A549 treated with AZD9567 at 1 μM for 4 hours (cell line): ENCODE measurements around the gene HEMGN. TPM values are rescaled to one million over a fixed set of nuclear protein-coding genes. Genes with fewer than 3 reads are reported as not detected.

ENCODE experiments used
- total RNA-seq: library from RNA; stranded (reverse); fragments of 200-300 nt; extraction: Qiagen RNA extraction; gene quantifications from 5 replicates; pipeline ENCODE4 v1.2.3, GENCODE V29; 2022; ENCODE audit not compliant: insufficient read depth

Gene HEMGN
- total RNA-seq = not detected in 5 replicates

GRCh38 chr9:97938081-97938644 is at the start of gene HEMGN:
TSS of gene HEMGN (minus strand) at chr9:97938172. CDS start at chr9:97938136, 36 bp downstream.

DNA sequence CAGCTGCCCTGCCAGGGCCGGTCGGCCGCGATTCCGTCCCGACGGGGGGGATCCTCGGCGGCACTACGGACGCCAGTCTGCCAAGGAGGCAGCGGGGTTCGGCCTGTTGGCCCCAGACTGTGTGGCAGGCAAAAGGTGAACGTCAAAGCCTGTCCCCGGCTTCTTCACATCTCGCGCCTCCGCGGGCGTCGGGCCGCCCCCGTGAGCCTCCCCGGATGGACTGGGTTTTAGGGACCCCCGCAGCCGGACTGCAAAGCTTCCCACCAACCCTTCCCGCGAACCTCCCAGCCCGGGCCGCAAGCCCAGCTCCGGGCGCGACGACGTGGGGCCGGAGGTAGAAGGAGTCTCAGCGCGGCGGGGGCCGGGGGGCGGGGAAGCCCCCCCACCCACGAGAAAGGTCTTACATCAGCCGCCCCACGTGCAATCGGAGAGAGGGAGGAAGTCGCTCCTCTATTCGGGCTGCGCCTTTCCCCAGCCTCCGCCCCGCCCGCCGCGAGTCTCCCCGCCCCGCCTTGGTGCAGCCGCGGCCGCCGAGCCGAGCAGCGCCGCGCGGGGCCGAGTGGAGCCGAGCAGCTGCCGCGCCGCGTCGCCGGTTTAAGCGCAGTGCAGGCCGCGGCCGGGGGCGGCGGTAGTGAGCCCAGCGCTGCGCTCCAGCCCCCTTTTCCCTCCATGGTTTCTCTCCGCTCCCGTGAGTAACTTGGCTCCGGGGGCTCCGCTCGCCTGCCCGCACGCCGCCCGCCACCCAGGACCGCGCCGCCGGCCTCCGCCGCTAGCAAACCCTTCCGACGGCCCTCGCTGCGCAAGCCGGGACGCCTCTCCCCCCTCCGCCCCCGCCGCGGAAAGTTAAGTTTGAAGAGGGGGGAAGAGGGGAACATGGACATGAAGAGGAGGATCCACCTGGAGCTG is 45.0 kb upstream of the HEMGN start, which contains the start of gene ANP32B:
ANP32B (plus strand) TSS at position 659 of the 906 bp plus-strand sequence; CDS start at position 874, 215 bp downstream.

GRCh38 chr9:97921959-97922724 is 15.8 kb downstream of the HEMGN start, which contains the start of gene TRMO:
TSS of gene TRMO (minus strand) at chr9:97922500. CDS start at chr9:97922493, 7 bp downstream.

Other genes with a start within 250 kb of the HEMGN start
- gene XPA, start 240.8 kb downstream of the HEMGN start, total RNA-seq = 13.8 to 16.2 TPM (median 14.4 TPM) in 5 replicates
- 2.4 to 3.7 TPM (median 3.5 TPM) in 5 replicates for gene FOXE1, start 84.9 kb downstream of the HEMGN start, total RNA-seq
- gene TRMO, start 15.7 kb downstream of the HEMGN start, total RNA-seq = 12.3 to 15.3 TPM (median 13.0 TPM) in 5 replicates
- gene ANP32B, start 45.2 kb upstream of the HEMGN start, total RNA-seq = 251 to 282 TPM (median 270 TPM) in 5 replicates
- gene NANS, start 118.6 kb upstream of the HEMGN start, total RNA-seq = 67.7 to 76.3 TPM (median 74.4 TPM) in 5 replicates
- 11.1 to 13.2 TPM (median 11.7 TPM) in 5 replicates for gene TRIM14, start 181.1 kb upstream of the HEMGN start, total RNA-seq